Liver (tissue), 3 donors: ENCODE data around the gene SLC9A3.

Source experiments
- RAD21 ChIP-seq, 2 donors: IDR thresholded peaks; 2 replicates each; pipeline ENCODE4 v1.6.1; 2016; ENCODE audit warnings: antibody characterized with exemption in 2 of 2, mild to moderate bottlenecking in 2 of 2
- RXRA ChIP-seq, 2 donors: IDR thresholded peaks; 2 replicates each; pipeline ENCODE4 v1.6.1; 2017 to 2018; ENCODE audit warnings: antibody characterized with exemption in 2 of 2, mild to moderate bottlenecking in 1 of 2
- TF ChIP-seq, protein P1 (sequence below): IDR thresholded peaks from 2 replicates; pipeline ENCODE4 v1.6.1; 2016; ENCODE audit warnings: antibody characterized with exemption
- TF ChIP-seq, protein P2 (sequence below): fragments of 150-350 bp; IDR thresholded peaks from 2 replicates; pipeline ENCODE4 v1.5.1; 2017; ENCODE audit warnings: improper control_type of control experiment, low read depth, low read length; ENCODE audit not compliant: missing input control
- TF ChIP-seq, protein P3 (sequence below): IDR thresholded peaks from 2 replicates; pipeline ENCODE4 v1.6.1; 2016; ENCODE audit warnings: antibody characterized with exemption
- donor health status: healthy.
- donor health status: healthy.

DNA sequence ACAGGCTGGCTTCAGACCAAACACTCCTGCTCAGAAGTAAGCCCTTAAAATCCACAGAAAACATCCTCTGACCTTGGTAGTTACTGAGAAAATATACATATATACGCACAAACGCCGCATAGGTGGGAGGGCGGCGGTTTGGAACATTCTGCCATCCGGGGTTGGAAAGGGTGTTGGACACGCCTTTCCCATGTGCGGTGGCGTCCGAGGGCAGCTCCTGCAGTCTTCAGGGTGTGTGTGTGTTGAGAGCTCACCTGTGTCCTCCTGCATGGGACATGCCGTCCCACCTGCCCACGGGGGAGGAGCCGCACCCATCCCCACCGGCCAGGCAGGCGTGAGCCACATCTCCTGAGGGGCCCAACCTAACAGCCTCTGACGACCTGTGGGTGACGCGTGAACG lies 28.2 kb downstream of the SLC9A3 start:
- TF ChIP-seq, protein P1, sequence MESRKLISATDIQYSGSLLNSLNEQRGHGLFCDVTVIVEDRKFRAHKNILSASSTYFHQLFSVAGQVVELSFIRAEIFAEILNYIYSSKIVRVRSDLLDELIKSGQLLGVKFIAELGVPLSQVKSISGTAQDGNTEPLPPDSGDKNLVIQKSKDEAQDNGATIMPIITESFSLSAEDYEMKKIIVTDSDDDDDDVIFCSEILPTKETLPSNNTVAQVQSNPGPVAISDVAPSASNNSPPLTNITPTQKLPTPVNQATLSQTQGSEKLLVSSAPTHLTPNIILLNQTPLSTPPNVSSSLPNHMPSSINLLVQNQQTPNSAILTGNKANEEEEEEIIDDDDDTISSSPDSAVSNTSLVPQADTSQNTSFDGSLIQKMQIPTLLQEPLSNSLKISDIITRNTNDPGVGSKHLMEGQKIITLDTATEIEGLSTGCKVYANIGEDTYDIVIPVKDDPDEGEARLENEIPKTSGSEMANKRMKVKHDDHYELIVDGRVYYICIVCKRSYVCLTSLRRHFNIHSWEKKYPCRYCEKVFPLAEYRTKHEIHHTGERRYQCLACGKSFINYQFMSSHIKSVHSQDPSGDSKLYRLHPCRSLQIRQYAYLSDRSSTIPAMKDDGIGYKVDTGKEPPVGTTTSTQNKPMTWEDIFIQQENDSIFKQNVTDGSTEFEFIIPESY: no peak
- no peak for TF ChIP-seq RAD21 (IDR thresholded peaks at IDR 0.05)
- TF ChIP-seq, protein P2, sequence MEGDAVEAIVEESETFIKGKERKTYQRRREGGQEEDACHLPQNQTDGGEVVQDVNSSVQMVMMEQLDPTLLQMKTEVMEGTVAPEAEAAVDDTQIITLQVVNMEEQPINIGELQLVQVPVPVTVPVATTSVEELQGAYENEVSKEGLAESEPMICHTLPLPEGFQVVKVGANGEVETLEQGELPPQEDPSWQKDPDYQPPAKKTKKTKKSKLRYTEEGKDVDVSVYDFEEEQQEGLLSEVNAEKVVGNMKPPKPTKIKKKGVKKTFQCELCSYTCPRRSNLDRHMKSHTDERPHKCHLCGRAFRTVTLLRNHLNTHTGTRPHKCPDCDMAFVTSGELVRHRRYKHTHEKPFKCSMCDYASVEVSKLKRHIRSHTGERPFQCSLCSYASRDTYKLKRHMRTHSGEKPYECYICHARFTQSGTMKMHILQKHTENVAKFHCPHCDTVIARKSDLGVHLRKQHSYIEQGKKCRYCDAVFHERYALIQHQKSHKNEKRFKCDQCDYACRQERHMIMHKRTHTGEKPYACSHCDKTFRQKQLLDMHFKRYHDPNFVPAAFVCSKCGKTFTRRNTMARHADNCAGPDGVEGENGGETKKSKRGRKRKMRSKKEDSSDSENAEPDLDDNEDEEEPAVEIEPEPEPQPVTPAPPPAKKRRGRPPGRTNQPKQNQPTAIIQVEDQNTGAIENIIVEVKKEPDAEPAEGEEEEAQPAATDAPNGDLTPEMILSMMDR: no peak
- TF ChIP-seq, protein P3, sequence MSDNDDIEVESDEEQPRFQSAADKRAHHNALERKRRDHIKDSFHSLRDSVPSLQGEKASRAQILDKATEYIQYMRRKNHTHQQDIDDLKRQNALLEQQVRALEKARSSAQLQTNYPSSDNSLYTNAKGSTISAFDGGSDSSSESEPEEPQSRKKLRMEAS: no peak
- no peak for TF ChIP-seq RXRA (IDR thresholded peaks at IDR 0.05)
